Measurements from ENCODE around the gene UBL3.
A peak's percentile ranks its signal among the peaks of the same experiment; 100 is the strongest.

UBL3 gene

DNA sequence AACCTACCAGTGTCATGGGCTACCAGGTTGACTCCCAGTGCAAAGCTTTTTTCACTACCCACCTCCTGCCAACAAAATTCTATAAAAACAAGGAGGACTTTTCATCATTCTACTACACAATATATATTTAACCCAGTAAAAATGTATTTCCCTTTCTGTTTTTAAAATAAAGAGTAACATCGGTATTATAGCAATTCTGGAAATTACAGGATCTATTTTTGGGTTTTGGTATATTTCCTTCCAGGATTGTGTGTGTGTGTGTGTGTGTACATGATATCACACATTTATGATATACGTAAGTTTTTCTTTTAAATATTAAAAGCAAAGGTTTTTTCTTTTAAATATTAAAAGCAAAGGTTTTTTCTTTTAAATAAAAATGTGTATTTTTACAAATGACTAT is 6.0 kb upstream of the UBL3 start:
- DNase-seq, result no peak

DNA sequence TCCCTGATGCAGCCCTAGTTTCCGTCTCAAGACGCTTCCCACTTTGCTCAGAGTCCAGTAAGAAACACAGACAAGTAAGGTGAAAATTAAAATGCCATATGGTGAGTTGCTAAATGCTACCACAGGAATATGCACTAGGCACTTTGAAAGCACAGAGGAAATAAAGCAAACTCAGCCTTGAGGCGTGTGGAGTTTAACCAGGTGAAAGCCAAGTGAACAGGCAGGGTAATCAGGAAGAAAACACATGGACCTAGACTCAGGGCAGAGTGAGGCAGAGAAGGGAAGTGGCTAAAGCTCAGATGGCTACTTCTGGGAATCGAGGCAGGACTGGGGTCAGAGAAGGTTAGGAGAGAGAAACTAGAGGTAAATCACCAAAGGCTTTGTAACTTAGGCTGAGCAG is 5.4 kb upstream of the UBL3 start:
- DNase-seq, result no peak
- ATAC-seq, result no peak

More for the DNA sequence above, 6.0 kb upstream of the UBL3 start:
- ATAC-seq, result no peak

DNA sequence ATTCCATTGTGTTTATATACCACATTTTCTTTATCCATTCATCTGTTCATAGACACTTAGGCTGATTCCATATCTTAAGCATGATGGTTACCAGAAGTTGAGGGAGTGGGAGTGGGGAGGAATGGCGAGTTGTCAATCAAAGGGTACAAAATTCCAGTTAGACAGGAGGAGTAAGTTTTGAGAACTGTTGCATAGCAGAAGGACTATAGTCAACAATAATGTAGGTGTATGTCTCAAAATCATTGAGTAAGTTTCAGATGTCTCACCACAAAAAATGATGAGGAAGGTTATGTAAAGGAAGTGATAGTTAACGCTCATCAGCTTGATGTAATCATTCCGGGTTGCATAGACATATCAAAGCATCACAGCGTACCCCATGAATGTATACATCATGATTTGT is 4.6 kb upstream of the UBL3 start:
- DNase-seq (no peak), ATAC-seq (no peak)

DNA sequence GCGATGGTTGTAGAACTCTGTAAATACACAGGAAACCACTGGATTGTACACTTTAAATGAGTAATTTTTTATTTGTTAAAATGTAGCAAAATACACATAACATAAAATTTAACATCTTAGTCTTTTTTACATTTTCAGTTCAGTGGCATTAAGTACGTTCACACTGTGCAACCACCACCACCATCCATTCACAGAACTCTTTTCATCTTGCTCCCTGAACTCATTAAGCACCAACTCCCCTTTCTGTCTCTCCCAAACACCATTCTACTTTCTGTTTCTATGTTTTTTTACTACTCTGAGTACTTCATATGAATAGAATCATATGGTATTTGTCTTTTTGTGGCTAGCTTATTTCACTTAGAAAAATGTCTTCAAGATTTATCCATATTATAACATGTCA is 2.7 kb upstream of the UBL3 start:
- ATAC-seq (no peak), DNase-seq (no peak)

DNA sequence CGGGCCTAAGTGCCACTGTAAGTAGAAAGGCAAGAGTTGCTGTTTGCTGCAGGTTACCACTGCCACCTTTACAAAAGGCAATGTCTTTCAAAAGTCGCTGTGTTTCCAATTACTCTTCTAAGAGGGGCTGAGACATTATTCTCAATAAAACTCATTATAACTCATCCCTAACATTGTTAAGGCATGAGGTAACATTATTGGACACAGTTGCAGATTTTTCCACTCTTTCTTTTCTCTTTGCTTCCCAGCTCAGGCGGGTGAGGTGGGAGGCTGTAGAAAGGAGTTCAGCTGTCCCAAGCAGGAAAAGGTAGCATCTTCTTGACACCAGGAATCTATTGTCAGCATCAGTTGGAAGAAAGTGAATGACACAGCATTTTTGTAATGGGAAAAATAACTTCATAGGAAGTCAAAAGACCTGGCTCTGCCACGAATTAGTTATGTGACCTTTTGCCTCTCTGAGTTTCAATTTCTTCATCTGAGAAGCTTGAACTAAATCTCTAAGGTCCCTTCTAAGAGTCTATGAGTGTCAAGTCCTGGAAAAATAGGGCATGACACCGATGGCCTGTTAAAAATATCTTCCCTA is 2.1 kb upstream of the UBL3 start:
- no peak for ATAC-seq
- no peak for DNase-seq

DNA sequence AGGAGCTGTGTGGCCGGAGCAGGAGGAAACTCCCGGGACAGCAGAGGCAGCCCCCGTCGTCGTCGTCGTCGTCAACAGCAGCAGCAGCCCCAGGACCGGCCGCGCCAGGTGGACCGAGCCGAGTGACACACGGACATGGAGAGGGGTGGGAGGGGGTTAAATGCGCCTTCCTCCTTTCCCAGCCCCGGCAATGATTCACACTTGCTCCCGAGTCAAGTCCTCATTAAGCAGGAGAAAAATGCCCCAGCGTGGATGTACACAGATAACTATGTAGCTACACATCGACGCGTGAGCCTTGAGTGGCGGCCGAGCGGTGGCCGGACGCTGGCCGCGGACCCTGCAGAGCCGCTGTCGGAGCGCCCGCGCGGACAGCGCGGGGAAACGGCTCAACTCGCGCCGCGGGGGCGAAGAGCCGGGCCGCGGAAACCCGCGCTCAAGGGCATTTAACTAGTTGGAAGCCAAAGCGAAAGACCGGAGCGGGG is 645 bp downstream of the UBL3 start:
- ATAC-seq (peak; percentile 12), DNase-seq (peak; percentile 51)

DNA sequence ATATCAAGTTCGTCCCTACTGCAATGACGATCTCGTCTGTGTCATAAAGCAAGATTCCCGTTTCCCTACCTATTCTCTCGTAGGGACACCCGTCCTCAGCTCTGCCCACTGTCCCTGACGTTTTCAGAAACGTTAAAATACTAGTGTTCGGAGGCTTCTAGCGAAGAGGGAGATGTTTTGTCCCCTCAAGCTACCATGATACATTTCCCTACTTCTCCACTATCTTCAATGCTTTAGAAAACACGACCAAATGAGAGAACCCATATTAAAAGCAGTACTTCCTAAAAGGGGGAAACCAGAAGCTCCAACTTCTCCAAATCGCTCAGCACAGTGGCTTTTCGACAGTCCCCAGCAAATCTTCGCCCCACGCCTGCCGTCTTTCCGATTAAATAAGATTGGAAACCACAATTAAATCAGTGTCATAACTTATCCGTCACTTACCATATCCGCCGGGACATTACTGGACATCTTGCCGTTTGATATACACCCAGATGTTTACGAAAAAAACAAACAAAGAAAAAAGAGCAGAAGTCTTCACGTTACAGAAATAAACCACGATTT is 1.3 kb downstream of the UBL3 start:
- ATAC-seq (peak; percentile 11), DNase-seq (peak; percentile 37)

DNA sequence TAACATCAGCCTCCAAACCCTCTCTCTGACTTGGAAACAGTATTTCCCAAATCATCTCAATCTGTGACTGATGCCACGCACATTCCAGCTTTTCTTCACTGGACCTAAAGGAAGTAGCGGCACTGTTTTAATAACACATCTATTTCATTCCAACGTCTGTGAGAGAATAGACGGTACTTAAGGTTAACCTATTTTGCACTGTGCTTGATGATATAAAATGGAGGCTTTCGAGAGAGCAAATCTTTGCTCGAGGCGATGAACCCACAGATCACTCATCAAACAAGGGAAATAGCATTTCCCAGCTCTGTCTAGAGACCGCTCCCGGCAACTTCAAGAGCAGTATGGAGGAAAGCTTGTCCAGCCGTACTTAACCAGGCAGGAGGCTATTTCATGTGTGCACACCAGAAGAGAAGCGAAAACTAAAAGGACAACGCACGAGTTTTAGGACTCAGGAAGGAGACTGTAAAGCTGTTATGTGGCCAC is 2.9 kb downstream of the UBL3 start:
- DNase-seq (no peak), ATAC-seq (no peak)

DNA sequence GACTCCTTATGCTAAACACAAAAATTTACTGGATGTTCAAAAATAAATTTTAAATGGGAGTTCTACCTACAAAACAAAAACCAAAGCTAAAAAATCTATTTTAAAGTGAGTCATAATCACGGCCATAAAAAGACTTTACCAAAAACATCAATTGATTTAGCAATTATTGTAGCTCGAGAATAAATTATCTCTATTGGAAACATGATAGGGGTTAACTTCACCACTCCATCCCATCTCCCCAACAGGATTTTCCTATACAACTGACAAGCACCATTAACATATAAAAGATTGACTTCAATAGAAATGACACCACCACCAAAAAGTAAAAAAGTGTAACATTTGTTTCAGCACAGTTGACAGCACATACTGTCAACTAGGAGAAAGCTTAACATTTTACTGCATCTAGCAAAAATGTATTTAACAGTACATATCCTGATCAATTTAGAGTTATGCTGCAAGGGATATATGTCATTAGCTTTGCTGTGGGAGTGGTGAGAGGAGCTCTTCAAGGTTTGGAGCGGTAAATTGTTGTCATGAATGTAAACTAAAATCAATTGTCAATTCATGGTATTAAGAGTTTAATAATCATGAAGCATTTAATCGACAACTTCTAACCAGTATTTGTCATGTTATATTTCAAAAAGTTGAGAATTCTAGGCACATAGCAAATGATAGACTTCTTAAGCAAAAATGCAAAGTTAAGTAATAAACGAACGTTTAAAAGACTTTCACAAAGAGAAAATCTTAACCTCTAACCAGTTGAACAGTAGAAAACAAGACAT is 3.8 kb downstream of the UBL3 start:
- DNase-seq (no peak), ATAC-seq (no peak)

DNA sequence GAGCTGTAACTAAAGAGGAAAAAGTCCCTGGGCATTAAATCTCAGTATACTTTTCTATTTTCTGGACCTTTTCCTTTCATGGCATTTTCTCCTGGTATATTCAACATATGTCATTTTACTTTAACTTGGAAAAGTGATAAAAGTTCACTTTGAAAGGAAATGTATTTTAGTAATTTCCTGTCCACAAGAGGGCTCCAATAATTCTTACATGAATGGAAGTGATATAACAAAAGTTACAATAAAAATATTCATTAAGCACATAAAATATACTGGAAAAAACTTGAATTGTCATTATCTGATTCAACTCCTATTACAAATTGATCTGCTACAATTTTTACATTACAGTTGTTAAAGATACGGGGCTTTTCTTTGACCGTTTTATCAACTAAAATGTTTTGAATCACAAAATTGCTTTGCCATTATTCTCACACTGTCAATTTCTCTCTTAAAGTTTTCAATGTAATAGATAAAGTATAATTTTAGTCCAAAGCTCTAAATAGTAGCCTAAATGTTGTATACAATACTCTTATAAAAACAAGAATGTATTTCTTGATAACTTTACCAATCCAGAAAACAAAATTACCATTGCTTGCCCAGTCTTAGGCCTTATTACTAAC is 4.9 kb downstream of the UBL3 start:
- ATAC-seq (no peak), DNase-seq (no peak)

DNA sequence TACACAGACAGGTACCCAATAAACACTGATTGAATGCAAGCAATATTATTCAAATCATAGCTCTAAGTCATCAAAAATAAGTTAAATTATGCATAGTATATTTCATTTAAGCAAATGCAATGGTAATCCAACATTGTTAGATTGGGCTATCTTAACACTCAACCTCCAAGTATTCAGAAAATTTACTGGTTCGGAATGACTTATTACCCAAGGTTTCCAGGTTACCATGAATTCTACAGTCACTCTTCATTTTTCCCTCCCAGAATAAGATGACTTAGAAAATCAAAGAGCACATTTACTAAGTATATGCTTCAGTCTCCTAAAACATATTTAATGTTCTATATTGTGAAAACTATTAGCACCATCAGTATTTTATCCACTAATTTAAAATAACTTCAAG is 6.0 kb downstream of the UBL3 start:
- ATAC-seq, result no peak
- DNase-seq, result no peak

DNA sequence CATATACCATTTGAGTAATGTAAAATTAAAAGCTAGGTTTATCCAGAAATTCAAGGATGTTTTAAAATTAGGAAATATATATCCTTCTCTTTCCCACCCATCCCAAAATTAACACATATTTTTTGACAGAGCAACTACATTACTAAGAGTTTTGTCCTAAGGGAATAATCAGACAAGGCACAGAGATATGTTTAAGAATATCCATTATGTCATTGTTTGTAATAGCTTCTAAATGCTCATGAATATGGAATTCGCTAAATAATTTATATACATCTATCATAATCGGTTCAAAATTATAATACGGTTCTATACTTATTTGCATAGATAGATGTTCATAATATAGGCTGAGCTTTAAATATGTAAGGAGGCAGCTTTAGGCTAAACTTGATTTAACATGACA is 9.8 kb downstream of the UBL3 start:
- ATAC-seq, result no peak
- DNase-seq, result no peak

DNA sequence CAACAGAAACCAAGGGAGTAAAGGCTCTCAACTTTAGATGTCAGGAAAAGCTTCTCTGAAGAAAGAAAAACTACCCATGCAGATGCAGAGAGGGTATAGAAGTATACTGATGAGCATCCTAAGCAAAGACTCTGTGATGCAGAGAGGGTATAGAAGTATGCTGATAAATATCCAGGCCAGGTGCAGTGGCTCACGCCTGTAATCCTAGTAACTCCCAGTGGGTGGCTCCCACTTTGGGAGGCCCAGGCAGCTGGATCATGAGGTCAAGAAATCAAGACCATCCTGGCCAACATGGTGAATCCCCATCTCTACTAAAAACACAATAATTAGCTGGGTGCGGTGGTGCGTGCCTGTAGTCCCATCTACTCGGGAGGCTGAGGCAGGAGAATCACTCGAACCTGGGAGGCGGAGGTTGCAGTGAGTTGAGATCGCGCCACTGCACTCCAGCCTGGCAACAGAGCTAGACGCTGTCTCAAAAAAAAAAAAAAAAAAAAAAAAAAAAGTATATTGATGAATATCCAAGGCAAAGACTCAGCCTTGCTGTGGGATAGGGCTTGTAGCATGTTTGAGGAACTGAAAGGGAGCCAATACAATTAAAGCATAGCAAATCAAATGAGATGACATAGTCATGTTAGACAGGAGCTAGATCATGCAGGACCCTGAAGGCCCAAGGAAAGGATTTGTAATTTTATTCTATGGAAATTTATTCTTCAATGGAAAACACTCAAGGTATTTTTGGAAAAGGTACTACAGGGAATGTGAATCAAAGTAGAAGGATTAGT is 14.9 kb downstream of the UBL3 start:
- DNase-seq (no peak), ATAC-seq (no peak)

DNA sequence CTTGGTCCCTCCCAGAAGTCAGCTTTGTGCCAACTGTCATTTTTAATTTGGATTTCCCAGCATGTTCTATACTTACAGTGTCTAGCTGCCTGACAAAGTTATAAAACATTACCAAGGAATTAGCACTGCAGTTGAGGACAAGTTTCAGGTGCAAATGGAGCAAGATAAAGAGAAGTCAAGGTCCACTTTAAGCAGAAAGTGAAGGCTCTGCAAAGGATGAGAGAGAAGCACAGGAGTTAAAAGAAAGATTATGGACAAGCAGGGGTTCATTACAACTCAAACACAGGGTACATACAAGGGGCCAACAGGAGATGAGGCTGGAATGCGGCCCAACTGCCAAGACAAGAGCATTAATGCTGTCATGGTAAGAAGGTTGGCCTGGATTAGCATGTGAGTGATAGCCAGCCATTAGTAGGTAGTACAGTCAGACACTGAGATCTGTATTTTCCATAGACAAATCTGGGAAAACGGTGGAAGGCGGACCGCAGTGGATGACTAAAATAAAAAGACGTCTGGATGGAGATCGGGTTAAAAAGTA is 17.6 kb downstream of the UBL3 start:
- DNase-seq (no peak), ATAC-seq (no peak)

DNA sequence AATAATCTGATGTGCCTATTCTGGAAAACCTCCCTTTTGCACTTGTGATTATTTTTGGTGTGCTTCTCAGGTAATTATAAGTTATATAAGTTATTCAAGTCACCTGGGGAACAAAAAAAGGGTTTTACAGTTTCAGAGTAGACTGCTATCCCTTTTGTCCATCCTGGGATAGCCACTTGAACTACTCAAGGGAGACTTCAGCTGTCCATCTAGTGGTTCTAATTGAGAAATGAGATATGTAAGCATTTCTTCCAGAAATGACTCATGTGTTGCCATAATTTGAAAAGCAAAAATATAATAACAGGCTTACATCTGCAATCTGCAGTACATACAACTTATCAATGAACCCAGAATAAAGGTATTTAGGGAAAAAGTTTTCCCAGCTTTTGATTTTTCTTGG is 20.4 kb downstream of the UBL3 start:
- DNase-seq (no peak), ATAC-seq (no peak)

DNA sequence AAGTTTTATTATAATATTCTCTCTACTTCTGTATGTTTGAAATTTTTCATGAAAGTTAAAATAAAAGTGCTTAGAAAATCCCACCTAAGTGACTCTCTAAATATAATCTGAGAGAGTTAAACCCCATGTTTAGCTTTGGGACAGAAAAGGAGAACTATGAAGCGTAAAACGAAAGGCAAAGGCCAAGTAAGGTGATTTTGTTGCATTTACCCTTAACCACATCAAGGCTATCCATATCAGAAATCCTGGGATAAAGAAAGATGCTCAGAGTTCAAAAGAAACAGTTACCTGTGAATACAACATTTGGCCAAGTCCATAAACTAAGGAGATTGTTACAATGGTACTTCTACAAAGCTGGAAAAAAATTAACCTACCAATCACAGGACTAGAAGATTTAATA is 31.3 kb downstream of the UBL3 start:
- DNase-seq (no peak), ATAC-seq (no peak)

DNA sequence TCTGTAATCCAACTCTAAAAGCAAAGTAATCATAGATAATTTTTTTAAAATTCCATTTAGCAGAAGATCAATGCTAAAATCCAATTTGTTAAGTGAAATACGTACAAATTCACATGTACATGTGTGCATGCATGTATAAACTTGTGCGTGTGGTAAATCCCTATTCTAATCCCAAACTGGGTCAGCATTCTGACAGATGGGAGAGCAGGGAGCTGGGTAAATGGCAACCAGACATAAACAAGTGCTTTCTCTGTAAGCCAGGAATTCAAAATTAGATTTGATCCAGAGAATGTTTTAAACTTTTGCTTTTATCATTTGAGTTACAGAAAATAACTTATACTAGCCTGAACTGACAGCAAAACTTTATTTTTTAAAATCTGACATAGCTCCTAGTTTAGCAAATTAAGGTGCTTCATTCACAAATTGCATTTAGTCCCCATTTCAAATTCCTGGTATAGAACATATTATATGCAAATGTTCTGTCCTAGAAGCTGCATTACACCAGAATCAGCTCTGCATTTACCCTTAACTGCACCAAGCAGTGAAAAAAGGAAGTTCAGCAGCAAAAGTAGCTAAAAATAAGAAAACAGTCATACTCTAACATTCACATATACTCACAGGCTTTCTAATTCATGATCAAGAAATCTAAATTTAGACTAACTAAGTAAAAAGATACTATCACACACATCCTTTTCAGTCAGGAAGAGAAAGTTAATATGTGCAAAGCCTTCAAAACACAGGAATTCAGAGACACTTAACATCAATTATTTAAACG is 32.6 kb downstream of the UBL3 start:
- ATAC-seq, result peak; percentile 28
- no peak for DNase-seq

DNA sequence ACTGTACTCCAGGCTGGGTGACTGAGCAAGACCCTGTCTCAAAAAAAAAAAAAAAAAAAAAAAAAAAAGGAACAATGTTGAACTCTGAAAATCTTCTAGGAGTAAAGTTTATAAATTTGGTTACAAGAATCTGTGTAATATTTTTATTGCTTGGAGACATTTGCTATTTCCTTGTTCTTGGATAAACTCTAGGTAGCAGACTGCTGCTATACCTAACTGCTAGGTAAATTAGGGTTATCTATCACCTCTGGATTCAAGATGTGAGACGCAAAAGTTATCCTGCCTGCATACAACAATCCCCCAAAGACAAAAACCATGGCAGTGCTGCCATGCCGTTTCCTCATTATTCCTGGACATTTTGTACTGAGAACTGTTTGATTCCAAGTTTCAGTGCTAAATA is 33.7 kb downstream of the UBL3 start:
- ATAC-seq (no peak), DNase-seq (no peak)

DNA sequence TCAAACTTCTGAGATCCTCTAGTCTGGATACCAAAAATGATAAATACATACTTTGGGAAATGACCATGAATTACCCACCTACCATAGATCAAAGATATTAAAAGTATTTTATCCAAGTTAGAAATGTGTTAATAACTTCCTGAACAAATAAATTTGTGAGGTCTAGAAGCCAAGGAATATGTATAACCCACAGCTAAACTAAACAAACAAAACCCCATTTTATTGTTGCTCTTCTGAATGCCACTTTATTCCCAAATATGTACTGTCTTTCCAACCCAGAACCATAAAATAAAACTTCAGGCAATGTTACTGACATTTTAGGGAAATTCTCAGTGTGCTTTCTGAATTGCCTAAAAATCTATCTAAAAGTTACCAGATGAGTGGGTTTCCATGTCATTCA is 35.1 kb downstream of the UBL3 start:
- ATAC-seq, result no peak

DNA sequence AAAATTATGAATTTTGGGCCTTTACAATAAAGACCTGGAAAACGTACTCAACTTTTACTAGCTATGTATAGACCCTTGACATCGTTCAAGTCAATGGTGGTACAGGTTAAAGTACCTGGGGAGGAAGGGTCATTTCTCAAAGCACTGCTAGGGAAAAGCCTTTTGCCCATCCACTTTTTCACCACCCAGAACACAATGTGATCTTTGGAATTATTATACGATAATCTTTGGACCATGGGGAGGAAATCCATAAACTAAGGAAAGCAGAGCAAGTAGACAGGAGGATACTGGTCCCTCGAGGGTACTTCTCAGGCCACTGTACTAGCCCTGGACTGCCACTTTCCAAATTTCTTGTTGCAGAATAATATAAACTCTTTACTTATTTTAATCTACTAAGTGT is 39.5 kb downstream of the UBL3 start:
- DNase-seq, result no peak
- ATAC-seq, result no peak

More for the DNA sequence above, 35.1 kb downstream of the UBL3 start:
- DNase-seq, result no peak

DNA sequence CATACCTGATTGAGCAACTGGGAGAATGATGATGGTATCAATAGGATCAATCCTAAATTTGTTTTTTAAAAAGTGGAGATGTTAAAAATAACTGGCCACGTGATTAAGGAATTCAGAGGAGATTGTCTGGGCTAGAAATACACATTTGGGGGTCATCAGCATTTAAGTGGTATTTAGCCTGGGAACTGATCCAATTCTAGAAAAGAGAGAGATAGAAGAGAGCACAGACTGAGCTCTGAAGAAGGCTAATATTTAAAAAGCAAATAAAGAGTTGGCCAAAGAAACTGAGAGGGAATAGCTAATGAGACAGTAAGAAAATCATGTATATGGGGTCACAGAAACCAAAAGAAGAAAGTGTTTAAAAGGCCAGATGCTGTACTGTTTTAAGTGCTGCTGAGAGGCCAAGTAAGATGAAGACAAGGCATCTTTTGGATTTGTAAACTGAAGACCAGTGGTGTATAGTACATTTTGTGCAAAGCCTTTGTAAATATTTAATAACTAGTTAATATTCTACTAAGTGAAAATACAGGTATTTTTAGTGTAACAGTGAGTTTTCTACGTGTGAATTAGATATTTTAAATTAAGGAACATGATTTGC is 40.2 kb downstream of the UBL3 start:
- ATAC-seq (no peak), DNase-seq (no peak)

Measured in stimulated activated naive CD8-positive, alpha-beta T cell treated with anti-CD3 and anti-CD28 coated beads, Interleukin-15, Interleukin-2, amounts not matched to agents 100 U/mL and 50 U/mL, for 24 hours (primary cell).